GM19455 (cell line): ENCODE measurements around the gene IFT27.

Experiments used
- ATAC-seq: cut with Tn5 transposase; IDR thresholded peaks from one replicate; pipeline ENCODE4 v1.9.1; 2021; ENCODE audit not compliant: unreplicated experiment

IFT27 gene

DNA sequence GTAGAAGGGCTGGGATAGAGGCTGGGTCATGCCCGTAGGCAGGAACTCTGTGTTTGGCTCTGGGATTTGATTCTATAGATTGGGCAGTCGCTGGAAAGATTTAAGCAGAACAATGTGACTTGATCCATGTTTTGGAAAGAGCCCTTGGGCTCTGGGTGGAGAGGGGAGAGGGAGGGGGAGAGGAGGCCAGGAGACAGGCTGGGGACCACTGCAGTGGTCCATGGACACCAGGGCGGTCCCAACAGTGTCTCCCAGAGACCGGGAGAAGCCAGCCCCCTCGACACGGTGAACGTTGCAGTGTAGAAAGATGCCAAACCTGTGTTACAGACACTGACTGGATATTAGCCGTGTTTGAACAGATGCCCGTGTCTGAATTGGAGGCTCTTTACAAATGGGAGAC, 21.5 kb upstream of the IFT27 start:
- ATAC-seq, result no peak

DNA sequence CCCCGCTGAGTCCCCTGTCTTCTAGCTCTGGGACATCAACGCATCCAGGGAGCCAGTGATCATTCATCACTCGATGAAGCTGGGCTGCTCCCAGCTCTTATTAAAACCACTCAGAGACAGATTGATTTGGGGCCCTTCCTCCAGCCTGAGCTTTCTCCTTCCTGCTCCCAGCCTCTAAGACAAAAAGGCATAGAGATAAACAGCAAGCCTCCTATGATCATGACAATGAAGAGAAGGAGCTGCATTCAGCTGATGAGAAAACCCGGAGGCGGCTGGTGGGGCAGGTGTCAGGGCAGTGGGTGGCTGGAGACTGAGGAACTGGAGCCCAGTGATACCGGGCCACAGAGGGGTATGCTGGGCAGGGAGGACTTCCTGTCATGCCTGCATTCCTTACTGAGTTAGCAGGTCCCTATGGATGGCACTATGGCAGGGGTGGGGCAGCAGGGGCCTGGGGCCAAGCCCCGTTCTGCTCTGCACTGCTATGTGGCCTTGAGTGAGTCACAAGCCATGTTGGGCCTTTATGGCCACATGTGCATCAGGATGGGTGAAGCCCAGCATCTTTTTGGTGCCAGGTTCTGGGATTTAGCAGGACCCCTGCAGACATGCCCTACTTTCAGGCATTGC, 20.7 kb upstream of the IFT27 start:
- no peak for ATAC-seq

DNA sequence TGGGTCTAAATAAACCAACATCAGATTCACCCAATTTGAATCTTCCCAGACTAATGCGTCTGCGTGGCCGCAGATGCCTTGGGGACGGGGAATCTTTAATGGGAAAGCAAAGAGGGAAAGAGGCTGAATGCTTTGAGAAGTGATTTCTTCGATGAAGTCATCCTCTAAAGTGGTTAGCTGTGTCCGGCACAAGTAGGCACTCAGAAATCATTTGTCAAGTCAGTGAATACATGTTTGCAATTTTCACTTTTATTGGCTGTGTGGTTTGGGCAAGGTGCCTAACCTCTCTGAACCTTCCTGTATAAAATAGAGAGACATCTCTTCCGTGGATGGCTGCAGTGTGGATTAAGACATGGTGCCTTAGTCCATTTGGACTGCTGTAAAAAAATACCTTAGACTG, 19.7 kb upstream of the IFT27 start:
- ATAC-seq, result no peak

DNA sequence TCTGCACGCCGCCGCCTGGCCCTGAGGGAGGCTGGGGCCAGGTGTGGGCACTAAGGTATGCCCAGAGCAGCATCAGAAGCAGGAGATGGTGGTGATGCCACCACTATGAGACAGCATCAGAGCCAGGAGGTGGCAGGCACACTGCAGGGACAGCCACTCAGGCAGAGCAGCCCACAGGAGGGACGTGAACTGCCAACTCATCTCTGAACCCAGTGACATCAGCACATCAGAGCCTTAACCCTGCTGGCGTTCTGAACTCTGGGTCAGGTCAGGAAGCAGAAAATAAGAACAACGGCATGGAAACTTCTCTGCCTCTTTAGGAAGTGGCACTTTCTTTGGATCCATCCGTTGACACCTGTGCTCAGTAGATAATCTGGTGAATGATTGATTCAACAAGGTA, 14.7 kb upstream of the IFT27 start:
- ATAC-seq, result no peak

DNA sequence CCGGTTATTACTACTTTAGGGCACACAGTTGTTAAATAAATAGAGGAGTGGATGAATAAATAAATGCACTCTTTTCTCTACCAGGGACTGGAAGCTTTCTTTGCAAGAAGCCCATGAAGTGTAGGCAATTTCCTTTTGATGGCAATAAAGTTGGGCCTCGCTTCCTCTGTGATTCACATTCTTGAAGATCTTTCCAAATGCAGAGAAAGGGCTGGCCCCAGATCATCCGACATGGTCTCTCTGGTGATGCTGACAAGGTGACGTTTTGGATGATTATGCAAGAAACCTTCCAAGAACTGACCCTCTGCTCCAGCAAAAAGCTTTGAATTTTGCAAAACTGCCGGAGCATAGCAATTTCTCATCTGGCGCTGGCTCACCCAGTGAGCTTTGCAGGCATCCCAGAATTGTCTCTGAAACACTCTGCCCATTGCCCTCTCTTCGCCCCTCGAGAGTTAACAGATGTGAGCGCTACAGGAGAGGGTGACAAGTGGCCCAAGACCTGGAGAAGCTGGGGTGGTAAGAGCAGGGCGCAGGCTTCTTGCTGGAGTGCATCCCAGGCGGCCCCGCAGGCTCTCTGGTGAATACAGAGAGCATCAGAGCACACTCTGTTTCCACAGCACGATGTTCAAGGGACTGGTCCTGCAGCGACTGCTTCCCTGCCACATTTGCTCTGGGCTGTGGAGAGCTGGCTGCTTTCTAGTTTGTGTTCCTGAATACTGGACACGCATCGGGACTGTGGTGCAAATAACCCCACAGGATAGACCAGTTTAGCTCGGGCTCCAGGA, 11.5 kb upstream of the IFT27 start:
- ATAC-seq, result no peak

DNA sequence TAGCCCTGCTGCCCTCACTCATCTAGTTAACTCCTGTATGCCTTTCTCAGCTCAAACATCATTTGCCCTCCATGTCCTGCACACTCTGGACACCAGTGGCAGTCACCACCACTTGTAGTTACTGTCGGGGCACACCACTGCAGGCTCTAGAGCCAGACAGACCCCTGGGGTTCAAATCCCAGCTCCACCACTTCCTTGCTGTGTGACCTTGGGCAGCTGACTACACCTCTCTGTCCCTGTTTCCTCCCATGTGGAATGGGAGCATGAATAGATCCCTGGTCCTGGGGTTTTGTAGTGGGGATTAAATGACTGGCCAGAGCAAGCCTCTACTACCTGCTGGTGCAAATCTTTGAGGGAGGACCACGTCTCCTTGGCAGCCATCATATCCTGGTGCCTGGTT, 7.8 kb upstream of the IFT27 start:
- no peak for ATAC-seq

DNA sequence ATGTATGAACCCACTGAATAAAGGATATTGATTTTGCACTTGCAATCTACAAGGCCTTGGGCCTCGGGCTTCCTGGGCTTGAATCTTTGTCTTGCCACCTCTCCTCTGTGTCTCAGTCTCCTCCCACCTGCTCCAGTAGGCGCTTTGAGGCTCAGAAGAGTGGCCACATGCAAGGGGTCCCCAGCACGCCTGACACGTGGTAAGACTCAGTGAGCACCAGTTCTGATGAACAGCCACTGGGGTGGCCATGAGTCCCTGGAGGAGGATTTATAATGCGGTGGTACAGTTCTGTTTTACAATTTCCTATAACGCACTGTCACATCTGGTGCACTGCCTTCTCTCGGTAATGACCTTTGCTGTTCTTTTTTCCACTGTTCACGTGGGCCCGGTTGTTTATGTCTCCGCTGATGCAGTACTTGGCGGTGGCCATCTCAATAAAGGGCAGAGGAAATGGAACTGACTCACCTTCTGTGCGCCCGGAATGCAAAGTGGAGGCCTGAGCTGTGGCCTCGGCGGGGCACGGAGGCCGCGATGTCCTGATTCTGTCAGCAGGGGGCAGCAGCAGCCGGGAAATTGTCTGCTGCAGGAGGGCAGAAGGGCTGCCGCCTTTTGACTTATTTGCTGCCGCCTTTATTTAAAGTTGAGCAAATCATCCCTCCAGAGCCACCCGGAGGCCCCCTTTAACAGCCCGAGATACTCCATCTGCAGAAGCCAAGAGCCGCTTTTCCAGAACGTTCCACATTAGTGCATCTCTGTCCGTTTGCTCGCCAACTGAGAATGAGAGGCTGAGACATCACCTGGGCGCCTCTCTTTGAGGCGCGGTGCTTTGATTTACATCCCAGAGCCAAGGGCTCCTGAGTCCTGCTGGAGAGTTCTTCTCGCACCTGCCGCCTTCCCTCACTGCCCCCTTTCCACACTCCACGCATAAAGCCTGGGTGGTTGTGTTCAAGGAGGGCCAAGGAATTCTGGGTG, 6.0 kb upstream of the IFT27 start:
- ATAC-seq, result no peak

DNA sequence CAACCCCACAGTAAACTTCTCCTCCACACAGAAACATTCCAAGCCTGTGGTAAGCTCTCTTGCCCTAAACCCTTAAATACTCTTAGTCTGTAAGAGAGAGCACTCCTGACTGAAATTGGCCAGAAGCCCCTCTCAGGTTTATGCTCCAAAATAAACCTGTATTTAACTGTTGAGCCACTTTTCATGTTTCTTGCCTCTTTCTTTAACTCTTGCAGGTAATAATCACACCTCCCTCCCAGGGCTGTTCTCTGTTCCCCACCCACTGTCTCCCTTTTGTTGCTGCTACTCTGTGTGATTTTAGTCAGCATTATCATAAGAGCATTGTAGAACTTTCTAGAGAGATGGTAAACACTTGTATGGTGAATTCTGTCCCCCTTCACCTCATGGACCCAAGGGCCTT, 2.1 kb upstream of the IFT27 start:
- no peak for ATAC-seq

DNA sequence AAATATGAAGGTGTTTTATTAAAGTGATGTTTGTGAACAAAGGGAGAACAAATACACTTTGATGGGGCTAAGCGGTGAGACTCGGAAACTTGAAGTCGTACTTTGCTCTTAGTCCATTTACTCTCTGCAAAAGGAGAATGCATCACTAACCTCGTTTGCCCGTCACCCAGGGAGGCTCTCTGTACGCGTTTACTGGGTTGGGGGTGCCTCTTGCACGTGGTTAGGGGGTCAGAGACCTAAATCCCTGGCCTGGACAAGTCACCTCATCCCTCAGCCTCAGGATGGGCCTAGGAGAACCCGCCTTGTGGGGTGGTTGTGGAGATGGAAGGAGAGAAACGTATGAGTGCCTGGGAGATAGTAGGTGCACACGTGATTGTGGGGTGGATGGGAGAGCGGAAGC, 803 bp upstream of the IFT27 start:
- no peak for ATAC-seq

DNA sequence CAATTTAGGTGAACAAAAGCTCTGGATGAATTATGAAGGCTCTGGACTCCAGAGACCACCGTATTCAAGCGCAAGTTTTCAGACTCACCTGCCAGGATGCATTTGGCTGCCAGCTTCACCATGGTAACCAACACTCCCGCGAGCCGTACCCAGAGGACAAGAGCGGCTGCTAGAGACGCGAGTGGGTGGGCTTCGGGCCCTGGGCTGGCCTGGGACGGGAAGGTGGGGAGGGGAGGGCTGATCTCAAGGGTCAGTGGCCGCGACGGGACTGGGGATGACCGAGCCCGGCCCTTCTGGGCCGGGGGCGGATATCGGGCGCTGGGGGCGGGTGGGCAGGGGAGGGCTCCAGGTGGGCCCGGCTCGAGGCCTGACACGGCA, 344 bp downstream of the IFT27 start:
- peak; percentile 12 for ATAC-seq

DNA sequence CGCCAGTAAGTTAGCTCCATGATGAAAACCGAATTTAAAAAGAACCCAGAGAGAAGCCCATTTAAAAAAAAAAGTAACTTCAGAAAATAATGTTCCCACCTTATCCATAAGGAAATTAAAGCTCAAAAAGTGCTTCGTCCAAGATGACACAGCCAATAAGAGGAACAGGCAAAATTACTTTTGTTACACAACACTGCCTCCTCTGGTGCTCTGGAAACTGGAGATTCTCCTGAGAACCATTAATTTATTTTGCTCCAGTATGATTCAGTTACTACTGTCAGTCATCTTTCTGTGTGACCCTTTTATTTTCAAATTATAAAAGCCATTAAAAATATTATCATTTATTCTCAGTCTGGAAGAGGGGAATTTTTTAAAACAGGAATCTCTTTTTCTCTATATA, 2.0 kb downstream of the IFT27 start:
- ATAC-seq, result no peak

DNA sequence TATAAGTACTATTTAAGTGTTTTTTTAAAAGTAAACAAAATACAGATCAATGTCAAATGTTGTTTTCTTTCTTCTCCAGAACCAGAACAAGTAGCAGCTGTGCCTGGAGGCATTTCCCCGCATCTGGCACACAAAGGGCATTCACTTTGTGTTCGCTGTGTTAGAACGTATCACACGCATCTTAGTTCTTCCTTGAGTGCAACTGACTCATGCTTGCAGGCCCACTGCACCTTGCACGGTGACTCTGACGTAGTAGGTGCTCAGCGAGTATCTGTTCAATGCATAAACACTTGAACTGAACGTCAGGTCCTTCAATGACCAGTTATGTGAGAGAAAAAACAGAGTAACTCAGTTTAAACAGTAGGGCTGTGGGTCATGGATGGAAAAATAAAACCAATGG, 3.5 kb downstream of the IFT27 start:
- ATAC-seq, result no peak

DNA sequence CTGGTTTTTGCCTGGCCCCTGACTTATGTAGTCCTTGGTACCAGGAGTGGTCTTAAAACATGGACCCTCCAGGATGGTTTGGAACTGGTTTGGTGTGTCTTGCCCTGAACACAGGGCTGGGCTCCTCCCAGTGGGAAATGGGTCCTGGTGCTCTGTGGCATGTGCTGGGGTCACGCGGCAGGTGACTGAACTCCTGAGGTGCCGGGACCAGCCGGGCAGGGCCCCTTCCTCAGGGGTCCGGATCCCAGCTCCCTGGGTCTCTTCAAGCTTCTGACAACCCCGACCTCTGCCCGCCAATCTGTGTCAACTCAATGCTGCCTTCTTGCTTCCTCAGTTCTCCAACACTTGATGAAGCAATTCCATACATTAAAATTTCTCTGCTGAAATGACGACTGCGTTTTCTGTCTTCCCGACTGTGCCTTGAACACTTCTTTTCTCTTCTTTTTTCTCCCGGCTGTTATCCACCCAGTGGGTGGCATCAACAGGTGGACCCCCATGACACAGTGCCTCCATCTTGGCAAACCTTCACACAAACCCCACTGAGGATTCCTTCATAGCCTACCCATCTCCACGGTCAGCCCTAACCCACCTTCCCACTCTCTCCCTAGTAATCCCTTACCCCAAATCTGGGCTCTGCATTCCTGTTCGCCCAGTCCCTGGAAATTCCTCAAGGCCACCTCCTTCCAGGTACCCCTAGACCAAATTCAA, 4.4 kb downstream of the IFT27 start:
- ATAC-seq, result no peak

DNA sequence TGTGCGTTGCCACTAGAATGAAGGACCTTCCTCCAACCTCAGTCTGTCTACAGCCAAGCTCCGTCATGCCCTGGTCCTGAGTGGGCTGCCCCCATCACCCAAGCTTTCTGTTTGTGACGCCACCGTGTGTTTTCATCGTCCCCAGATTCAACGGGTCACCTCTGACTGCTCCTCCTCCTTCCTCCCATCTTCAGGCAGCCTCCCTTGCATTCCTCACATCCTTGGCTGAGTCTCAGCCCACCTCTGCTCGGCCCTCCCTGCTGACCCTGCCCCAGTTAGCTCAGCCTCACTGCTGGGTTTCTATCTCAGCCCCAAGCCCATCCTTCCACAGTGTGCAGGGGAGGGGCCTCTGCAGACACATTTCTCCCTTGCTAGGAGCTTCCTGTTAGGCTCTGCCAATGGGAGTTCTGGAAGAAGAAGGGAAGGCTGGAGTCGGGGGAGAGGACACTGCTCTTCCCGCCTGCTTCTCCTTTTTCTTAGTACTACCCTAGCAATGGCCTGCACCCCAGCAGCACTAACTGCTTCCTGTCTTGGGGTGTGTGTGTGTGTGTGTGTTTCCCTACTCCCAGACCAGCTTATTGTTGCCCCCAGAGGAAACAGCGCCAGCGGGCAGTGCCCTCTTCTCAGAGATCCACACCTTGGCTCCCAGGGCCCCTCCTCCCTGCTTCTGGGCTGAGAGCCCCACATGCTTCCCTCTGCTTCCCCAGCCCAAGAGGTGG, 5.2 kb downstream of the IFT27 start:
- ATAC-seq, result no peak

DNA sequence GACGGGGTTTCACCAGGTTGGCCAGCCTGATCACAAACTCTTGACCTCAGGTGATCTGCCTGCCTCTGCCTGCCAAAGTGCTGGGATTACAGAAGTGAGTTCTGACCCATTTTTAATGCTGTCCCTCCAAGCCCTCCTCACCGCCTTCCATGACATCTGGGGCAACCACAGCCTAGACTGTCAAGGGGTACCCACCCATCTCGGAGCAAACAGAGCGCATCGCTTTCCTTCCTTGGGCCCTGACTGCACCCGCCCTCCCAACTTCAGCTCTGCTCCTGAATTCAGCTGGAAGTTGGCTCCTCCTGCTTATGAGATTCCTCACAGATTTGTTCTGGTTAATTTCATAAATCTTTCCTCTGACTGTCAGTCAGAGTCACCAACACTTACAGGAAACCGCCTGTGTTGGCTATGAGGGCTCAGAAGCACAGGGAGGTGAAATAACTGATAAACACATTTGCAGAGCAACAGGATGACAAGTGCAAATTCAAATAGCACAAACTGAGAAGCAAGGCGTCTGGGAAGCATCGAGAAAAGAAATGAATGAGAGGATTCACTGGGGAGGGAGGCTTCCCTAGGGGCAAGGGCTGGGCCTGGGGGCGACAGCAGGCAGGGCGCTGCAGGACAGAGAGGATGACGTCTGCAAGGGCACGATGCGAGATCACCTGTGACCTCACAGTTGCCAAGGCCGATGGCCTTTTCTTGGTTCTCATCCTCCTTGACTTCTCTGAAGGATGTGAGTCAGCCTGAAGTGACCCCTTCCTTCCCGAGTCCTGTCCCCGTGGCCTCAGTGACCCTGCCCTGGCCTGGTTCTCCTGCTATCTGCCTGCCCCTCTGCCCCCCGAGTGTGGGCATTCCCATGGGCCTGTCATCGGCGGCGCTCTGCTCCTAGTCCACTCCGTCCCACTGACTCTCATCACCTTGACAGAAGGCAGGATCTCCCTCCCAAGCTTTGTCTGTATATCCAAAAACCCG, 6.1 kb downstream of the IFT27 start:
- ATAC-seq, result no peak

DNA sequence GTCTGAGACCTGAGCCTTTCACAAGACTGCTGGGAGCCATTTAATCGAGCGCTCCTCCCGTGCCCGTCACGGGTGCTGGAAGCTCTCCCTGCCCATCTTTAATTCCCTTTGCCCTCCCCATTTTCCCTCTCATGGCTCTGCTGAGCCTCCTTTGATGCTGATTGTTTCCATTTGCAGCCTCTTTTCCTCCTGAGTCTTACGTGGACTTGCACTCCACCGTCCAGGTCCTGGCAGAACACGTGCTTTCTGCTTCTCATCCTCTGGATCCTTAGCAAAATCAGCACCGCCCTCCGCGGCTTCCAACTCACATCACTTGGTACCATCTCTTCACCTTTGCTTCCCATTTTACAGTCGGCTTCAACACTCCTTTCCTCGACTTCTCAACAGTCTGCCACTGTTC, 7.3 kb downstream of the IFT27 start:
- ATAC-seq, result no peak

DNA sequence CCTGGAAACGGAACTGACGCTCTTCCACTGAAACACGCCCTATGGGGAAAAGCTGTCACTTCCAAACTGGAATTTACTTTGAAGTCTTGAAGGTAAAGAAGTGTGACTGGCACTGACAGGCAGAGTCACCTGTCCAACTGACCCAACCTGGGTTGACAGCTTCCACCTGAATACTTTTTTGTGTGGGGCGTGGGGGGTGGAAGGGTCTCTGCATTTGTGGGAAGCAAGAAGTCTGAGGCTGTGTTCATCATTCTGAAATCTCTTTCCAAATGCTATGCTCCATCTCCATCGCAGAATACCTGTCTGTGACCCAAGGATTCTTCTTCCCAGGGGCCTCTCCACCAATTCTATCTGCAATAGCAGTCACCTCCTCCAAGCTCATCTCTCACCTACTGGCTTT, 7.8 kb downstream of the IFT27 start:
- ATAC-seq, result no peak

DNA sequence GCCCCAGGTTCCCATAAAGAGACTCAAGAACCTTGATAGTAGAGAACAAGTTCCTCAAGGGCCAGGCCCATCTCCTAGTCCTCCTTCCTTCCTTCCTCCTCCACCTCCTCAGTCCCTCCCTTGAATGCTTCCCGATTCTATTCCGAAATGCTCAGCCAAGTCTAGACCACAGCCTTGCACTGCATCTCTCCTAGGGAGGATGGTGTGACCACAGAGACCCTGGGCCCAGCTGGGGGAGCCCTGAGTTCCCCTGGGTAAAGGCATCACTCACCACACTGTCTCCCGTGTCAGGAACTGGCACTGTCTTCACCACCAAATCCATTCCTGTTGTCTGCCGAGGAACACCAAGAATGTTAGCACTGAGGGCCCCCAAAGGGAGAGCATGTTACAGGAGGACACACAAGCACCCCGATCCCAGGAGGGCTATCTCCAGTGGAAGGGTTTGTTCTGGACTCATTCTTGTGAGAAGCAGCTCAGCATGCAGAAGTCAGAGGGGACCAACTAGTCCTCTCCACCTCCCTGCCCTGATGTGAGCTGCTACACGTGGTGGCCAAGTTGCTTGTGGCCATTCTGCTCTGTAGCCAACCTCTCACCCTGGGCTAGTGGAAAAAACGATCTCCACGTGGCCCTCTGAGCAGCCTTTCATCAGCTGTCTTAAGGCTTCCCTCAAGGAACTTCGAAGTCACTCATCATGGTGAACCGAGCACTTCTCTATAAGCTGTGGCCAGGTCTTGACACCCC, 8.7 kb downstream of the IFT27 start:
- no peak for ATAC-seq
